Tibial nerve (tissue), 4 donors: ENCODE results near the gene ELL.

Experiments used
- EP300 ChIP-seq, 2 donors: sonication (generic); formaldehyde crosslinking; IDR thresholded peaks; one replicate each; pipeline ENCODE4 v1.6.1; 2017; ENCODE audit warnings: antibody characterized with exemption in 2 of 2, mild to moderate bottlenecking in 1 of 2
- POLR2A ChIP-seq, 2 donors: fragments of 450-650 bp; IDR thresholded peaks; one replicate each; pipeline ENCODE4 v1.6.1; 2017; ENCODE audit warnings: antibody characterized with exemption in 2 of 2, mild to moderate bottlenecking in 2 of 2, moderate library complexity in 2 of 2
- TF ChIP-seq, protein P1 (sequence below), 5 experiments: fragments of 200-600 bp in 3 of 5; fragments of 450-650 bp in 2 of 5; sonication (generic) in 3 of 5; IDR thresholded peaks; one replicate each; pipeline ENCODE4 v1.5.1; 2016 to 2019; ENCODE audit warnings: antibody characterized with exemption in 5 of 5, mild to moderate bottlenecking in 3 of 5, moderate library complexity in 2 of 5

DNA sequence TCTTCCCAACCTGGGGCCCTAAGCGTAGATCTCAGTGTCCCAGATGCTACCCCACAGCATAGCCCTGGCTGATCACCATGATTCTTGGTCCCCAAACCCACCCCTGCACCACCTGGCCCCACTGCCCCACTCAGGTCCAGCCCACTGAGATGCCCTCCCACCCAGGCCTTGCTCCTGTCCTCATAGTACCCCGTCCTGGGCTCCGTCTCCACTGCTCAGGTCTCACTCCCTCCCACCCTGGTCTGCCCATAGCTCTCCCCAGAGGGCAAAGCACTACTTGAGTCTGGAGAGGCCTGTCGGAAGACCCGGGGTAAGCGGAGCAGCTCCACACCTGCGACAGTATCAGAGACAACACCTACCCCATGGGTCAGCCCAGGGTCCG lies 48.2 kb downstream of the ELL start:
- no peak for TF ChIP-seq POLR2A (IDR thresholded peaks at IDR 0.05)
- TF ChIP-seq, protein P1, sequence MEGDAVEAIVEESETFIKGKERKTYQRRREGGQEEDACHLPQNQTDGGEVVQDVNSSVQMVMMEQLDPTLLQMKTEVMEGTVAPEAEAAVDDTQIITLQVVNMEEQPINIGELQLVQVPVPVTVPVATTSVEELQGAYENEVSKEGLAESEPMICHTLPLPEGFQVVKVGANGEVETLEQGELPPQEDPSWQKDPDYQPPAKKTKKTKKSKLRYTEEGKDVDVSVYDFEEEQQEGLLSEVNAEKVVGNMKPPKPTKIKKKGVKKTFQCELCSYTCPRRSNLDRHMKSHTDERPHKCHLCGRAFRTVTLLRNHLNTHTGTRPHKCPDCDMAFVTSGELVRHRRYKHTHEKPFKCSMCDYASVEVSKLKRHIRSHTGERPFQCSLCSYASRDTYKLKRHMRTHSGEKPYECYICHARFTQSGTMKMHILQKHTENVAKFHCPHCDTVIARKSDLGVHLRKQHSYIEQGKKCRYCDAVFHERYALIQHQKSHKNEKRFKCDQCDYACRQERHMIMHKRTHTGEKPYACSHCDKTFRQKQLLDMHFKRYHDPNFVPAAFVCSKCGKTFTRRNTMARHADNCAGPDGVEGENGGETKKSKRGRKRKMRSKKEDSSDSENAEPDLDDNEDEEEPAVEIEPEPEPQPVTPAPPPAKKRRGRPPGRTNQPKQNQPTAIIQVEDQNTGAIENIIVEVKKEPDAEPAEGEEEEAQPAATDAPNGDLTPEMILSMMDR (IDR thresholded peaks at IDR 0.05) = no peak
- TF ChIP-seq EP300 (IDR thresholded peaks at IDR 0.05) = no peak
